ENCODE results near the gene PLXNA4. TPM values are rescaled to one million over a fixed set of nuclear protein-coding genes. Genes with fewer than 3 reads are reported as not detected.
"Not testable (repeated sequence)": the region's sequence is repeated elsewhere in the genome, so short reads cannot be mapped to it uniquely, and the experiment has no call there.

PLXNA4 gene
- total RNA-seq, 1 donor from 2014 or later = 5.7 TPM

DNA sequence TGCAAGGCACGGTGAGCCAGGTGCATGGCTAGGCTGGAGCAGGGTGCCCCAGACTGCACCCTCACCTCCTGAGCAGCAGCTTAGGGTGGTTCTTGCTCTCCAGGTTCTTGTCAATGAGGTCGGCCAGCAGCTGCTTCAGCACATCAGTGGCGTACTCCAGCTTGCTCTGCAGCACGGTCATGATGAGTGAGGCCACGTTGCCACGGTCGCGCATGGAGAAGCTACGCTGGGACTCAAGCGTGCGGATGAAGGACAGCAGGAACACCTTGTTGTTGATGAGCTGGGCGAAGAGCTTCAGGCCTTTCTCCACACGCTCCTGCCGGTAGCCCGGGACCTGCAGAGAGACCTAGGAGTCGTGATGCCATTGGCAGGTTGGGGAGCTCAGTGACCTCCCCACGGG, 408.0 kb downstream of the PLXNA4 start:
- DNase-seq = no peak

DNA sequence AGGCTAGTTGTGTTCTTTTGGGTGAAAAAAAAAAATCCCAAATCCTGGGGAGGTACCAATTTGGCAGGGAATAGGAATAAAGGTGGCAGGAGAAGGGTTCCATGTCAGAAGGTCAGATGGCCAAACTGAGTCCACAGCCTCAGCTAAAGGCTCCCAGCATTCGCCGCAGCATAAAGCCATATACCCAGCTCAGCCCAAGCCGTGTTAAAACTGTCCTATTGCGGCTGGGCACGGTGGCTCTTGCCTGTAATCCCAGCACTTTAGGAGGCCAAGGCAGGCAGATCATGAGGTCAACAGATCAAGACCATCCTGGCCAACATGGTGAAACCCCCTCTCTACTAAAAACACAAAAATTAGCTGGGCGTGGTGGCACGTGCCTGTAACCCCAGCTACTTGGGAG, 410.6 kb downstream of the PLXNA4 start:
- DNase-seq = not testable (repeated sequence)

- no peak for DNase-seq
These were observed 411.6 kb downstream of the PLXNA4 start for GRCh38 chr7:132164558-132165125.

DNA sequence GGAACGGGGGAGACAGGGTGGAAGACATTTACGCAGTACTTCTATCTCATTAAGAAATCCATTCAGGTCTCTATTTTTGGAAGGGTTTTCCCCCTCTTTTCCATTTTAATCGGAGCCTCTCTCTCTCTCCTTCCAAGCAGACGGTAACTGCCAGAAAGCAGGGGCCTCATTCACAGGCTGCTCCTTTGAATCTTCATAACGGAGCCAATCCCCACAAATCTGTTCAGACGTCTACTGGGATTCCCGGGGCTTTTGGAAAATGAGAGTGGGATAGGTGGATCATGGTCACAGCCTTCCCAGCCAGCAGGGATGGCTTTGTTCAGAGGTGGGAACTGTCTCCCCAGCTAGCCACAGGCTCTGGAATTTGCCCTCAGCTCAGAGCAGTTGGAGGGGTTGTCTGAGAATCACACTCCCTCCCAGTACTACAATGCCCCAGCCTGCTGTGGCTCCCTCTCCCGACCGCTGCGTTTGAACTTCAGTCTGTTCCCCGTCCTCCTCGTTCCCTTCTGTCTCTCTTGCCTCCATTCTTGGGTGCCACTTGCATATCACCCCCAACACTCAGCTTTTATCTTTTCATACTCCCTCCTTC, 413.6 kb downstream of the PLXNA4 start:
- peak; percentile 45 for DNase-seq

- peak; percentile 23 for DNase-seq
These were observed 414.3 kb downstream of the PLXNA4 start for GRCh38 chr7:132161976-132162375.

- no peak for DNase-seq
These were observed 414.7 kb downstream of the PLXNA4 start for GRCh38 chr7:132161533-132161915.

GRCh38 chr7:132160611-132161532, 415.4 kb downstream of the PLXNA4 start:
- DNase-seq = peak; percentile 54

- no peak for DNase-seq
These were observed 417.4 kb downstream of the PLXNA4 start for GRCh38 chr7:132158841-132159240.

DNA sequence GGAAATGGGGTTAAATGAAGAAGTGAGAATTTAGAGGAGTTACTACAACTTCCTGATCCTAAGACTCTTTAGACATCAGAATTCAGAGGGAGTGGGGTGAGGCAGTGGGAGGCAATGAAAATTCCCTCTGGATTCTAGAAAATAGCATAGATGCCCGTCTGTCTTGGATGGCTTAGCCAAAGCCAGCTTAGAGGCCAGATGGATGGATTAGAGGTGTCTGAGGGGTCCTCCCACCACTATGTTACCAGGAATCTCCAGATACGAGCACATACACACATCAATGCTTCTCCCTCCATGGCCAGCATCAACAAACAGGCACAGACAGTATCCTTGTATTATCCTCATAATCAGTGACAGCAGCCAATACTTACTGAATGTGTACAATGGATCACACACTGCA, 418.1 kb downstream of the PLXNA4 start:
- DNase-seq = no peak

GRCh38 chr7:132155715-132156114, 420.6 kb downstream of the PLXNA4 start:
- no peak for DNase-seq

DNA sequence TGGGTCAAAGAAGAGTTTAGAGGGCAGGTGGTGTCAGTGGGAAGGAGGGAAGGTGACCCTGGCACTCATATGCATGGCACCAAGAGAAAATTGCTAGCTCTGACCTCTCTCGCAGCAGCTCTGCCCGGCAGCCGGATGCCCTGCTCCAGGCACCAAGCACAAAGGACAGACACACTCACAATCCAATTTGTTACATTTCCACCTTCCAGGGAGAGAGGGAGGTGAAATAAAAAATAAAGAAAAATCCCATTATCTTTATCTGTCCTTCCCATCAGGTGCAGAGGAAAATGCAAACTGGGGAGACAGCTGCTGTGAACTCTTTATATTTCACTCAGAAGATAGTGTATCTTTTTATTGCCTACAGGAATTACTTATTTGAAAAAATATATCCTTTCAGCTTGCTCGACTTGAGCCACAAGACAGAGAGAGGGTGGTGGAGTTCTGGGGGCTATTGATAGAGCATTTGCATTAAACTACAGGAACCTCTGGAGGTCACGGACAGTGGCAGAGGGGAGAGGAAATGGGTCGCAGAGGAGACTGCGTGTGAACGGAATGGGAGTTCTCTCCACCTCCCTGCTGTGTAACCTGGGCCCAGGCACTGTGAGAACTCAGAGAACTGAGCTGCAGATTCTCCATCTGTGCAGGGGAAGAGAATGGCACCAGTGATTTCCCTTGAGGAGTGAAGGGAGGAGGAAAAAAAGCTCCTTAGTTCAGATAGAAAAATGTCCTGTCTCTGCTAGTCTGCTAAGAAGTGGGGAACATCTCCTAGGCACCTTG, 421.4 kb downstream of the PLXNA4 start:
- DNase-seq = no peak

GRCh38 chr7:132154248-132154647, 422.0 kb downstream of the PLXNA4 start:
- DNase-seq = no peak

GRCh38 chr7:132152131-132152889, 424.0 kb downstream of the PLXNA4 start:
- DNase-seq = no peak

DNA sequence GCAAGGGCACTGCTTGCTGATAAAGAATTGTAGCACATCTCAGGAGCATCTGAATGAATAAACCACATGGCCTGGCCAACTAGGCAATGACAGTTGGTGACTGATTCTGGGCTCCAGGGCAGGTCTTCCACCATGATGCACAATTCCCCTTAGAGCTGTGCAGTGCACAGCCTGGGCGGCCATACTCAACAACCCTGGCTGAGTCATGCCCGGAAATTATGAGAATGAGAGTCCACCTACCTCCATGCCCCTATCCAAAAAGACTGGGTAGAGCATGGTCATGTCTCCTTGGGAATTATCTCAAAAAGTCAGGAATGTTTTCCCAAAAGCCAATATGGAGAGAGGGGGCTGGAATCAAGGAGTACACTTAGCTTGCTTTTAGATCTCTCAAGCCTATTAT, 425.6 kb downstream of the PLXNA4 start:
- DNase-seq = no peak

- no peak for DNase-seq
These were observed 426.6 kb downstream of the PLXNA4 start for GRCh38 chr7:132149436-132150304.

DNA sequence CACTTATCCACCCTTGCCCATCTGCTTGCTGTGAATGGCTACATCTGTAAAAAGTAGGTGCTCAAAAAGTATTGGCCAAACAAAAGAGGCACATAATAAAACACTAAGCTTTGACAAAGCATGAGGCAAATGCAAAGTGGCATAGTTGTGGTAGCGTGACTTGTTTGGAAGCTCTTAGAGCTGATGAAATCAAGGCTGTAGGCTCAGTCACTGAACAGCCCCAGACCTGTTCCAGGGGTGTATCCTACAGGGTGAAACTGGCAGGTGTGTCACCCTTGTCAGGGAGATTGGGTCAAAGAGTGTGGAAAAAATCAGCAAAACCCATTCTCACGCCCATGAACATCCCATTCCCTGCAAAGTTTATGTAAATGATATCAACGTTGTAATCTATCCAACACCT, 427.4 kb downstream of the PLXNA4 start:
- no peak for DNase-seq

GRCh38 chr7:132145466-132145865, 430.8 kb downstream of the PLXNA4 start:
- no peak for DNase-seq

GRCh38 chr7:132145063-132145462, 431.2 kb downstream of the PLXNA4 start:
- no peak for DNase-seq

DNA sequence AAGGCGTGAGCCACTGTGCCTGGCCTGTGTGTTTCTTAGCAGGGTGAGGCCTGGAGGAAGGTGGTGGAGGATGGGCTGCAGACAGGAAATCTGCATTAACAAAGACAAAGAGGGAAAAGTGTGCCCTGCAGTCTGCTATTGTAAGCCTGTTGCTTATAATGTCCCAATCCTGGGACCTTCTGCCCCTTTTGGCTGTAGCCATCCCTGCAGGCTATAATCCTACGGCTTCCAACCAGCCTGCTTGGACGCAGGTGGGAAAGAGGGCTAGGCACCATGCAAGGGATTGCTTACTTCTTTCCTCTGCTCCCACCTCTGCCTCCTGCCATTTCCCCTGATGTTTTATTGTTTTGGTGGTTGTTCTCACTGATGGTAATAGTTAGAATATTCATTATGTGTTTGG, 434.3 kb downstream of the PLXNA4 start:
- DNase-seq = no peak

- peak; percentile 70 for DNase-seq
These were observed 435.2 kb downstream of the PLXNA4 start for GRCh38 chr7:132141109-132141508.

DNA sequence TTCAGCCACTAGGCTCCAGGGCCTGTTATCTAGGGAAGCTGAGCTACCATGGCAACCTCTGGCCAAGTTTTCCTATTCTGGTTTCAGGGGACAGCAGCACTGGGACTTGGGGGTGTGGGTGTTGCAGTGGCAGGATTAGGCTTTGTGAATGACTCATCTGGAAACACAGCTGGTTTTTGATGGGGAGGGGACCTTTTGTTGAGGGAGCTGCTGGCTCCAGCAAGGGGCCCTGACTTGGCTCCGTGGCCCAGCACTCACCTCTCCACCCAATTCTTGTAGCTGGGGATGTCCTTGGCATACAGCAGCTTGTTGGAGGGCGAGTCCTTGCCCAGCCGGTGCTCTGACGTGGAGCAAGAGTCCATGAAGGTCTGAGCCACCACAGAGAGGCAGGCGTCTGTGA, 435.9 kb downstream of the PLXNA4 start:
- DNase-seq = peak; percentile 43

Data from tongue (tissue), 2 donors.